Activated effector memory CD4-positive, alpha-beta T cell treated with anti-CD3 and anti-CD28 coated beads, Interleukin-2, amount 50 U/mL, for 16 hours (primary cell): ENCODE results near the gene UNC5CL.
A peak's percentile ranks its signal among the peaks of the same experiment; 100 is the strongest.

Source experiments
- DNase-seq: peaks from one replicate; pipeline ENCODE4 v3.0.0-alpha.2; 2020

Gene UNC5CL

DNA sequence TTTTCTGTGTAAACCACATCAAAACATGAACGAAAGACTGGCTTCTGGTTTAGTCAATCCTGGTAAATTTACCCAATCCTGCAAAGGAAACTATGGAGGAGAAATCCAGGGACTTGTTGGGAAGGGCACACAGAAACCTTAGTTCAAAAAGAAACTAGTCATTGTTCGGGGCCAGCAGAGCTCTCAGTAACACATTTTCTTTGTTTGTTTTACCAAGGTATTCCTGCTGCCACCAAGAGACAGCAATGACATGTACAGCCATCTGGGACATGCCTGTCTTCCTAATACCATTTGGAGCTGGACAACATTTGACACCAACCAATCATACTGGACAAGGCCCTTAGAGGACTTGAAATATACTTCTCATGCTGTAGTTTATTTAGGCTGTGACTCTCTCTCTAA, 24.9 kb upstream of the UNC5CL start:
- DNase-seq, result no peak

DNA sequence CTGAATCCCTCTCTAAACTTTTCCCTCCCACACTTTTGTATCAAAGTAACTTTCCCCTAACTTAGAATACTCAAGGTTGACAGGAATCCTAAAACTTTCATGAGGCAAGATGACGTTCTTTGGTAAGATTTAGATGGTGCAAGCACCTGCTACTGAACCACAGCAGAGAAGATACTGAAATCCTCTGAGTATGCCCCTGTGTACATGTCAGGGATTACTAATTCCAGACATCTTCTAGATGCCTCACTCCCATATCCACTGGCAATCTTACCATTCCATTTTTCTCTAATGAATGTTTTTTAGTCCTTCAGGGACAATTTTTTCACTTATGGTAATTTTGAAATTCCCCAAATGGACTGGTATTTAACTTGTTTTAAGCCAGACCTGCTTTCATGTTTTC, 23.0 kb upstream of the UNC5CL start:
- DNase-seq, result no peak

DNA sequence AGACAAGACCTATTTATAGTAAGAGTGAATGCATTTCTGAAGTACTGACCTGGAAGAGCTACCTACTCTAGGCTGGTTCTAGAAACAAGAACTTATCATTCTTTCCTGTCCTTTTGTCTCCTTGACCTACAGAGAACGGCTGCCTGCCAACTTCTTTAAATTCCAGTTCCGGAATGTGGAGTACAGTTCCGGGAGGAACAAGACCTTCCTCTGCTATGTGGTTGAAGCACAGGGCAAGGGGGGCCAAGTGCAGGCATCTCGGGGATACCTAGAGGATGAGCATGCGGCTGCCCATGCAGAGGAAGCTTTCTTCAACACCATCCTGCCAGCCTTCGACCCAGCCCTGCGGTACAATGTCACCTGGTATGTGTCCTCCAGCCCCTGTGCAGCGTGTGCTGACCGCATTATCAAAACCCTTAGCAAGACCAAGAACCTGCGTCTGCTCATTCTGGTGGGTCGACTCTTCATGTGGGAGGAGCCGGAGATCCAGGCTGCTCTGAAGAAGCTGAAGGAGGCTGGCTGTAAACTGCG, 22.2 kb upstream of the UNC5CL start:
- no peak for DNase-seq

DNA sequence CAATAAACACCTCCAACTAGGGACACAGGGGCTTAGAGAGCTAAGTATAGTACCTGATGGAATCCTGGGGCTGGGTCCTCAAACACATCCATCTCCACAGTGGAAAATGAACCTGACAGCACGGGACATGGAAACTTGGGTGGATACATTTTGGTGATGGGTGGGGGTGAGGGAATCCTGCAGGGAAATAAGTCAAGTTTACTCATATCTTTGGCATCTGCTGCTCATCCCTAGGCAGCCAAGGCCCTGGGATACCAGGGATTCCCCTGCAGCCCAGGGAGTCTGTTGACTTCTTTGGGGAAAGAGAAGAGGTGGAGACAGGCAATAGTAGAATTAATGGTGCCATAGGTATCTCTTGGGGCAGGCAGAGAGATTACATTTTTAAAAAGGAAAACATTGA, 20.5 kb upstream of the UNC5CL start:
- DNase-seq, result no peak

DNA sequence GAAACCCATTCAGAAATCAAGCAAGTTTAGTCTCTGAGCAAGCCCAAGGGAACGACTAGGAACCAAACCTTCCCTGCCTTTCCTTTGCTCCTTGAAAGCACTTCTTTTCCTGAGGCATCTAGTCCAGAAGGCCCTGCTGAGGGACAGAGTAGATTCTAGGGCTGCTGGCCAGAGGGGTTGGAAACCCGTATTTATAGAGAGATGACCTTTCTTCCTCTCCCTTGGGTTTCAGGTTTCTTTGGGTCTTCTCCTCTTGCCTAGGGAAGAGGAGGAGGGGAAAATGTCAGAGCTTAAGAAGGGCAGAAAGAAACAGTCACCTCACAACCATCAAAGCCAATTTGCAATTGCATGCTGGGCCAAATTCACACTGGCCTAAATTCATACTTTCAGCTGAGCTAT, 19.8 kb upstream of the UNC5CL start:
- no peak for DNase-seq

DNA sequence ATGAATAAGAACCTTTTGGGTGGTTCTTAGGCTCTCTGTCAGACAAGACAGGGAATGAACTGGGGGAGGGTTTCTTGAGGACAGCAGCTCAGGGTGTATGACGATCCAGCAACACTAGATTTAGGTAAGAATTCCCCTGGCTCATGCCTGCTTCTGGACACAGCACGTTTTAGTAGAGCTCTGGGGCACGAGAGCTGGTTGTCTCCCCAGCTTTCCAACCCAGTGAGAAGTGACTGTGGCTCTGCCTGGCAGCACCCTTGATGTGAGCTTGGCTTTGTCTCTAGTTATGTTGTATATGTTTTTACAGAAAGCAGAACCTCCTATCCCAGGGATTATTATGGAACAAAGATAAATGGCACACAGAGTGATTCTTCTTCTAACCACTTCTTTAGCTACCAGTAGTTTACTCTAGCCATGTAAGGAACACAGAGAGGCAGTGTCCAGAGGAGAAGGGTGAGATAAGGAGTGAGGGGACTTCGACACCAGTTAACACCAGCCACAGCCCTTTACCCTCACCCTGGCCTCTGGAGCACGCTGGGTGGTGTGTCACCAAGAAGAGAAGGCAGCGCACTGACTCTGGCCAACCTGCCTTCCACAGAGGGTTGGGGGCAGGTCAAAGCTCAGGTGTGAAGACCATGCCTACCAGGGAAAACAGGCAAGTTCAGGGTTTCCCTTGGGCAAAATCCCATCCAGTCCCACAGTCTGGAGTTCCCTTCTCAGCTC, 17.9 kb upstream of the UNC5CL start:
- DNase-seq, result no peak

DNA sequence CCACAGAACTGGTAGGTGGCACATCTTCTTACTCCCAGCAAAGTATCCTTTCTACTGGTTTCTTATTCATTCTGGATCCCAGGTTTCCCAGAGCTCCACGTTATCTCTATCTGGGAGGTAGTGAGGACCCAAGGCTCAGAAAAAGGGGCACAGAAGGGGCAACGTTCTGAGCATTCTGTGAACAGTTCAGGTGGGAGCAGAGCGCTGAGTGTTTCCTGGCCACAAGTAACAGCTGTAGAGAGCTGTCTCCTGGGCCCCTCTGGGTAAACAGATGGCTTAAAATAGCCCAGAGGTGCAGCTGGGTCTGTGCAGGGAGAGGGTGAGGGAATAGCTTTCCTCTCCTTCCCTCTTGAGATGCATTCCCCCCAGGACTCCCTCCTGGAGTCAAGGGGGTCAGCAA, 16.1 kb upstream of the UNC5CL start:
- DNase-seq, result no peak

DNA sequence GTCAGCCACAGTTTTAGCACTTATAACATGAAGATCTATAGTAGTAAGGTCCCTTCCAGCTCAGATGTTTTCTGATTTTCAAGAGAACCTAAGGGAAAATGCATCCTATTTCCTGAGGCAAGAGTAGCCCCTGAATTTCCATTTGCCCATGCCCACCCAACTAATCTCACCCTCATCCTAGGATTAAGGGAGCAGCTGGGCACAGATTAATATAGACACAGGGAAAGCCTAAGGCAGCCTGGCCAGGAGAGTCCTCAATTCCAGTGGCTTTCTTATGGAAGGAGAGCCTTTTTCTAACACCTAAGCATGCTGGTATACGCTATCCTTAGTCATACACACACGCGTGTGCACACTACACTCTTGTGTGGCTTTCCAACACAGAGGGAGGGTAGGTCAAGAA, 15.5 kb upstream of the UNC5CL start:
- DNase-seq, result no peak

DNA sequence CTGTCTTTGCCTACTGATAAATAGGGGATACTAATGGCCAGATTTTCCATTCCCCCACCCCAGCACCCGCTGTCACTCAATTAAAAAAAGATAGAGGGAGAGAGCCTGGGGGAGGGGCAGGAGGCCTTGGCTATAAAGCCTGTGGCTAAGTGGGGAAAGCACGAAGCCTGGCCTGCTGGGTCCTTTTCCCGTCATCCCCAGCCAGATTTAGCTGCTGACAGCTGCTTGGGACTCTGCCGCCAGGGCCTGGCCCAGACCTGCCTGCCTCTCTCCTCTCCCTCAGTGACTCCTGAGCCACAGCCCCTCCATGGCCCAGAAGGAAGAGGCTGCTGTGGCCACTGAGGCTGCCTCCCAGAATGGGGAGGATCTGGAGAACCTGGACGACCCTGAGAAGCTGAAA, 14.0 kb upstream of the UNC5CL start, which contains the start of gene APOBEC2:
TSS of gene APOBEC2 (plus strand) at position 162 of the 400 bp plus-strand sequence. CDS start at position 308, 146 bp downstream.
- no peak for DNase-seq

DNA sequence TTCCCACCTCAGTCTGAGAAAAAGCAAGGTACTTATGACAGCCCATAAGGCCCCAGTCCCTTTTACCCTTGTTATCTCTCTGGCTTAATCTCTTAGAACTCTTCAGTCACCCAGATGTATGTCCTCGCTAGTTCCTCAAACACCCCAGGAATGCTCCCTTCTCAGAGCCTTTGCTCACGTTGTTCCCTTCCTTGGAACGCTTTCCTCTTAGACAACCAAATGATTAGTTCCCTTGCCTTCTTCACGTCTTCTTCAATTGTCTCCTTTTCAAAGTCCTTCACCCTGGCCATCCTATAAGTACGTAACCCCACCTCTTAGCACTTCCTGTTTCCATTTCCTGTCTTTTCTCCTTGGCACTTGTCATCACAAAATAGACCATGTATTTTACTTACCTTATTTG, 12.9 kb upstream of the UNC5CL start:
- DNase-seq, result no peak

DNA sequence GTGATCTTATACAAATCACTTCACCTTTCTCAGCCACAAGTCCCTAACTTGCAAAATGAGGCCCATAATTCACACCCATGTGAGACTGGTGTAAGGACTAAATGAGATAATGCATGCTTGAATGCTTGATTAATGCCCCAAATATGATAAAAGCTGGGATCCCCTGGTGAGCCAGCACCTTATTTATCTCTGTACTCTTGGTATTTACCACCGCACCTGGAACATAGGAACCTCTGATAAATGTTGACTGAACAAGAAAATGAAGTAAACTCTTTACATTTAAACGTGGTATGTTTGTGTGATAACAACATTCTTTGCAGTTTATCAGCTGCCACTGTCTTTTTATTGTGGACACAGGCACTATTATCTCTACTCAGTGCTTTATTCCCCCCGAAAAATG, 11.5 kb upstream of the UNC5CL start:
- DNase-seq, result no peak

DNA sequence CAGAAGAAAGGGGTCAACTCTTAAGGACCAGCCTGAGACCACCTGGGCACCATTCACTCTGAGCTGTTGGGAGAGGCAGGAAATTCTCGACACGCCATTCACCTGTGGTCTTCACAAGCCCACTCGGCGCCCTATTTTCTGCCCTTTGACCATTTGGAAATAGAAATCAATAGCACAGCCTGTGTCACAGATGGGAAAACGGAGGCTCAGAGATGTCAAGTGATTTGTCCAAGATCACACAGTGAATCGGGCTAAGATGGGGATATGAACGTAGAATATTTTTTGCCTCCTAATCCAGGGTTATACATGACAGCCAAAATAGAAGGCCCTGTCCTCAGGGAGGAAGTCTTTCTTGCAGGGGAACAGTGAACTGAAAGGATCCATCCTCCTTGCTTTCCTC, 10.9 kb upstream of the UNC5CL start:
- no peak for DNase-seq

DNA sequence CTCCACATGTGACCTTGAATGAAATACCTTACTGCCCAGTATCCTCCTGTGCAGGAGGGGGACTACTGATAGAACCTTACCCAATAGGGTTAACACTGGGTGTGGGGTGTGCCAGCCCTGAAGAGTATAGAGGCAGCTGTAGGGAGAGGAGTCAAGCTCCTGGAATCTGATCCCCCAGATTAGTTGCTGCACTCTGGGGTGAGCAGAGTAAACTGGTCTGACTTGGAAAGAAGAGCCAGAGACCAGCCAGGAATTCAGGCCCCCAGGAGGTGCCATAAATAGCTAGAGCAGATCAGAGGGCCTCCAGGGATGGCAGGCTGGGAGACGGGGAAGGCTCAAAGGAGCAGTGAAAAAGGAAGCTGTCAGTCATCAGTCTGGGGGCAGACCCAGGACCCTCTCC, 10.5 kb upstream of the UNC5CL start:
- no peak for DNase-seq

DNA sequence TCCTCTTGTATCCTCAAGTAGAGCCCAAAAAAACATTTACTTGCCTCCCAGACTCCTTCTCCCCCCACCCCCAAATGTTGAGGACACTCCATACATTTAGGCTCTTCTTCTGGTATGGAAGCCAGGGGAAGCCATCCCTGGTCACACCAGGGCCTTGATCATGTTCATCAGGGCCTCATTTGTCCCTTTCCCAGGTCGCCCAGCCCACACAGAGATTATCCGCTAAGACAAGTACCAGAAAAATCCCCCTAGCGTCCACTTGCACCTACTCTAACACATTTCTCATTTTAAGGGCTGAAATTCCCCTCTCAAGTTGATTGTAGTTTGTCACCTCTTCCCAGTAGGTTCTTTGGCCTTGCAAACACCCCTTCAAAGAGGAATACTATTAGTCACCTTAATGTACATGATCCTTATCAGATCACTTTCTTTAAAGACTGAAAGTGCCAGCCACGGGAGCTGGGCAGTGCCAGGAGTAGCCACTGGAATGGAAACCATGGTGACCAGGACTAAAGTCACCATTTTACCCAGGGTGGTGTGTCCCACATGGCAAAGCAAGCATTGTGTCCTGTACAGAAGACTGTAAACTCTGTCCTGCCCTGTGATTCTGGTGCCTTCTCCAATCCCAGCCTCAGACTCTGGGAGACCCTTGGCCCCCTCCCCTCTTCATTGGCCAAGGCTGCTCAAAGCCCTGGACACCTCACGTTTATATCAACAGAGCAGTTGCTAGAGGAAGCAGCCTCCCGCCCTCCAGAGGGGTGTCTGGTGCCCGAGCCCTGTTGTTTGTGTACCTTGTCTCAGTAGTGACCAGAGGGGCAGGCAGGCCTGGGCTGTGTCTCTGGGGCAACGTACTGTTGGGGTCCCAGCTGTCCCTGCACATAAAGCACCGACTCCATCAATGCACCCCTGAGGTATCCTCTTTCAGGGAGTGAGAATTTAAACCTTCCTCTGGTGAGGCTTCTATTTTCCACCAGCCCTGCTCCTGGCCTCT, 9.0 kb upstream of the UNC5CL start:
- DNase-seq, result peak; percentile 50

DNA sequence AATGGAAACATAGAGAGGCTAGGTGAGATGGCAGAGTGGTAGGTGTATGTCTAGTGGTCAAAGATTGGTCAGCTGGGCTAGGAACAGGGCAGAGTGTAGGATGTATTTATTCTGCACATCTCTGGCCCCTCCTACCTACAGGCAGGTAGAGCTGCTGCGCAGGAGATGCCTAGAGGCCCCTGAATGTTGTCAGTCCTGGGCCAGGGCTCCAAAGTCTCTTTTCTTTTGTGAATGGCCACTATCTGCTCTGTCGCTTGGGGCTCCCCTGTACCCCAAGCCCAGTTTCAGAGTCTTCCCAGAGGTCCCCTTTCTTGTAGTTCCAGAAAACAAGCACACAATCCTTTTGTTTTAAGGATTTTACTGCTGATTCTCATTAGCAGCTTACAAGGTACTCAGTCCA, 8.3 kb upstream of the UNC5CL start:
- DNase-seq, result peak; percentile 17

DNA sequence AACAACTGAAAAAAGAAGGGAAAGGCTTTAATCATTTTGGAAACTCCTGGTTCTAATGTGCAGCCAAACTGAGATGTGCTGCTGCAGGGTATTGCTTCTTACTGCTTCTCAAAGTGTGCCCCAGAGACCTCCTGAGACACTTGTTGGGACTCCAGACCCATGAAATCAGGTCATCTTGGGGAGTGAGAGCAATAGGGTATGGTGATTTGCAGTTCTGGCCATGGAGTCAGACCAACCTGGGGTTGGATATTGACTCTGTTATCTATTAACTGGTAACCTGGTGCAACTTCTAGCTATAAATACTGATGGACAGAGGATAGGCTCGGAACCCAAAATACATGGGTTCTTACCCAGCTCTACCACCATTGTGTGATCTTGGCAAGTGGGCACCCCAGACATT, 7.1 kb upstream of the UNC5CL start:
- no peak for DNase-seq

DNA sequence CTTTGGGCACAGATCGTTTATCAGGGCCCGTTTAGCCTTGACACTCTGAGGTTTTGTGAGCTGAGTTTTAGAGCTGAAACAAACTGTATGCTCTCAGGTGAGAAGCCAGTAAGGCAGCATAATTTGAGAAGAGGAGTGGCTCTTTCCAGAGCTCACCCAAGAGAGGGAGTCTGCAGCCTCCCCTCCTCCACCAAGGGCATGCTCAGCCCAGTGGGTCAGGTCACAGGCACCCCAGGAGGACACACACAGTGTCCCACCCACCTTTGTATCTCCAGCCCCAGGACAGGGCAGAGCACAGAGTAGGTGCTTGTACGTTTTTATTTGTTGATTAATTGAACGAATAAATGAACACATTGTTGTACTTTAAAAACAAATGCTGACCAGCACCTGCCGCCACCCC, 6.6 kb upstream of the UNC5CL start:
- DNase-seq, result peak; percentile 49

DNA sequence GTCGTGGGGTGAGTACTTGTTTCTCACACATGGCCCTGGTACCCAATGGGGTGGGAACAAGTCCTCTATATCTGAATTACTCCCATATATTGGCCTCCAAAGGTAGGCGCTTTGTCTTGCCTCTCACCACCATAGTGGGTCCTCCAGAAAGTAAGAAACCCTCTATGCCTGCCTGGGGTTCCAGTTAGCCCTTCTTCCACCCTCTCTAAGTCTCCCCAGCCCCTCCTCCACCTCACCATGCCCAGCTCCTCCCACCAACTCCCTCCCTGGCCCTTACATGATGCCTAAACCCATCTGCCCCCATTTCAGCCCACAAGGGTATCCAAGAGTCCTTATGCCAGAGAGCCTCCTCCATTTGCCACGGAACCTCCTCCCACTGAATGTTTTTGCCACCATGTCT, 4.1 kb upstream of the UNC5CL start:
- no peak for DNase-seq

DNA sequence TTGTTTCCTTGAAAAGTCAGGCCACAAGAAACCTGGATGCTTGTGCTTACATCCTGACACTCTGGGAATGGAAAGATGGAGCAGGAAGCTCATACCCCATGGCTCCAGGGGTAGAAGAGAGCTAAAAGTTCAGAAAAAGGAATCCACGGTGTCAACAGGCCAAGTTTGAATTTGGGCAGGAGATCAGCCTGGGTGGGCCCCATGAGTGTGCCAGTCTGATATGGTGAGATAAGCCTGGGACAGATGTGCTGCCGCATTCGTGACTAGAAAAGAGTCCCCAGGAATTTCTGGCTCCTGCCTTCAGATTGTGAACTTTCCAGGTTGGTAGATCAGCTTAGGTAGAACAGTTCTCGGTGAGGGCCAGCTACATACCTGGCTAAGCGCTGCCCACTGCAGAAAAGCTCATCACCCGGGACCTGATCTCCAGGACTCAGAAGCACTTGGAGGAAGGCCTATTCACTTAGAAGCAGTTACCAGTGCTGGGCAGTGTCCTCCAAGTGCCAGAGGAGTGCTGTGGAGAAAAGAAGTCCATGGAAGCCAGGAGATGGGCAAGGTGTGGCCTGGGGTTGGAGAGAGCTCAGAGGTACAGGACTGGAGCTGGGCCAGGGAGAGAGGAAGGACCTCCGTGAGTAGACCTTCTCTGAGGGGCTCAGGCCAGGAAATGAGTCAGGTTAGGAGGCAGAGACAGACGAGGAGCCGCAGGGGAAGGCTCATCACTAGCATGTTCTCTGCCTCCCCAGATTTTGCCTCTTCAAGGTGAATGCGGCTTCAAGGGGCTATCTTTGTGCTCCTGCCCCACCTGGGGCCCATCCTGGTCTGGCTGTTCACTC, 3.4 kb upstream of the UNC5CL start, which contains the start of gene TSPO2:
TSS of gene TSPO2 (plus strand) at position 242 of the 830 bp plus-strand sequence. CDS start at position 761, 519 bp downstream.
- DNase-seq, result peak; percentile 19

DNA sequence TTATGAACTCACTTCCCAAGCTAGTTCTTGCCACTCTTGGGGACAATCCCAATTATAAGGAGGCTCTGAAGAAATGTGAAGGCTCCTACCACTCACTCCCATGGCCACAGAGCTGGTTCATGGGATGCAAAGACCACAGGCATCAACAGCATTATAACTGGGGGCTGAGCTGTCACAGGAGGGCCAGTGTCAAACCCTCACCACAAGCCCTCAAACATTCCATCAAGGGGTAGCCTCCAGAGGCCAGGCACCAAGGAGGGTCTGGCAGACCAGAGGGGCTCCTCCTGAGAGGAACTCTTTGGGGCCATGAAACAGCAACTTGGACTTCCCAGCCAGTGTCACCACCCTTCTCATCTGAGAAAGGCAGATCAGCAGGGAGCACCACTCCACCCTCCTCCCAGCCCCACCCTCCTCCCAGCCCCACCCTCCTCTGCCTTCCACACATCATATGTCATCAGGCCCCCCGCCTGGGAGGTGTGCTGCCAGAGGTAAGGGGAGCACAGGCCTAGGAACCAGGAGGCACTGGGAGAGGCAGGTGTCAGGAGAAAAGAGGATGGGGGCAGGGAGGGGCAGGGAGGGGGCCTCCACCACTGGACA, 2.0 kb upstream of the UNC5CL start:
- peak; percentile 39 for DNase-seq

DNA sequence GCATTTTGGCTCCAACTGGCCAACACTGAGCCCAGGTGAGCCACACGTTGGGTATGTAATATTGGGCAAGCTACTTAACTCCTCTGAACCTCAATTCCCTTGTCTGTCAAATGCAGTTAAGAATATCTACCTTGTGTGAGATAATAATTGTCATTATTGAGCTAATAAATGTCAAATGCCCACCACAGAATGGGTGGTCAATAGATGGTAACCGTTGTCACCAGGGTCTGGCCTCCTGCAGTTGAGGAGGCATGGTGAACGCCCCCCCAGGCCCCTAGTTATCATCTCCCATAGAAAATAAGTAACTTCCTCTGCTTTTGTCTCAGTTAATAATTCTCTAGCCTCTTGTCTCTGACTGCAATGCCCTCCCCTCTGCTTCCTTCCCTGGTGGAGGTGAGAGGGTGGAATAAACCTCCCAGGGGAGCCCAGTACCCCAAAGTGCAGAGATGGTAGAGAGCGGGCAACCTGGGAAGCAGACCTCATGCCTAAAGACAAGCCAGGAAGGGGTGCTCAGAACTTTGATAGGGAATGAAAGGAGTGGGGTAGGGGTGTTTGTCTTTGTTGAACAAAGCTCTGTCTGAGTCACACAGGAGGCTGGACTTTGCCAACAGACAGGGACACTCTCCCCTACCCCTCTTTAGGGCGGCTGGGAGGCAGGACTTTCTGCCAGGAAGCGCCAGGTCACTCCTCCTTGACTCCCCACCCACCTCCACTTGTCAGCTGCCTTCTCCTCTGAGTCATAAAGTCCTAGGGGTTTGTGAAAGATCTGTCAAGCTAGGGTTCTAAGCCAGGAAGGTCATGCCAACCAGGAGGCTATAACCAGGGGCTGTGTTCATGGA, 1.3 kb upstream of the UNC5CL start:
- peak; percentile 34 for DNase-seq
